Immature natural killer cell (primary cell): ENCODE results near the gene C1QTNF2. TPM values are rescaled to one million over a fixed set of nuclear protein-coding genes. Genes with fewer than 3 reads are reported as not detected.

ENCODE experiments used
- DNase-seq, 3 donors: peaks; one replicate each; pipeline ENCODE4 v3.0.0; 2022; ENCODE audit warnings: mixed read lengths in 1 of 3
- H3K27ac Mint-ChIP-seq, 6 donors: one replicate each; pipeline ENCODE4 v1.8.0; 2020; ENCODE audit warnings: mixed read lengths in 6 of 6, mild to moderate bottlenecking in 5 of 6, inconsistent platforms in 4 of 6, moderate library complexity in 3 of 6
- H3K27me3 Mint-ChIP-seq, 3 donors: one replicate each; pipeline ENCODE4 v1.8.0; 2020 to 2021; ENCODE audit warnings: low read depth in 3 of 3, mild to moderate bottlenecking in 3 of 3, mixed read lengths in 3 of 3, moderate library complexity in 3 of 3, inconsistent platforms in 1 of 3
- H3K36me3 Mint-ChIP-seq, 3 donors: one replicate each; pipeline ENCODE4 v1.8.0; 2020; ENCODE audit warnings: mixed read lengths in 3 of 3, inconsistent platforms in 2 of 3, mild to moderate bottlenecking in 2 of 3
- H3K4me1 Mint-ChIP-seq, 2 donors: one replicate each; pipeline ENCODE4 v1.8.0; 2020; ENCODE audit warnings: inconsistent platforms in 2 of 2, mild to moderate bottlenecking in 2 of 2, mixed read lengths in 2 of 2, moderate library complexity in 1 of 2
- H3K4me3 Mint-ChIP-seq, 5 donors: one replicate each; pipeline ENCODE4 v1.8.0; 2020; ENCODE audit warnings: mild to moderate bottlenecking in 5 of 5, mixed read lengths in 5 of 5, inconsistent platforms in 3 of 5, moderate library complexity in 3 of 5
- H3K9me3 Mint-ChIP-seq, 6 donors: one replicate each; pipeline ENCODE4 v1.8.0; 2020; ENCODE audit warnings: mild to moderate bottlenecking in 6 of 6, mixed read lengths in 6 of 6, inconsistent platforms in 4 of 6, moderate library complexity in 3 of 6
- polyA plus RNA-seq, 3 donors: library from polyadenylated mRNA; unstranded; fragments of 300-500 nt; fragmentation: Illumina TruSeq; gene quantifications; one replicate each; pipeline ENCODE4 v1.2.3, GENCODE V29; 2021

C1QTNF2 gene
- polyA plus RNA-seq, 3 donors from 2014 or later = not detected

DNA sequence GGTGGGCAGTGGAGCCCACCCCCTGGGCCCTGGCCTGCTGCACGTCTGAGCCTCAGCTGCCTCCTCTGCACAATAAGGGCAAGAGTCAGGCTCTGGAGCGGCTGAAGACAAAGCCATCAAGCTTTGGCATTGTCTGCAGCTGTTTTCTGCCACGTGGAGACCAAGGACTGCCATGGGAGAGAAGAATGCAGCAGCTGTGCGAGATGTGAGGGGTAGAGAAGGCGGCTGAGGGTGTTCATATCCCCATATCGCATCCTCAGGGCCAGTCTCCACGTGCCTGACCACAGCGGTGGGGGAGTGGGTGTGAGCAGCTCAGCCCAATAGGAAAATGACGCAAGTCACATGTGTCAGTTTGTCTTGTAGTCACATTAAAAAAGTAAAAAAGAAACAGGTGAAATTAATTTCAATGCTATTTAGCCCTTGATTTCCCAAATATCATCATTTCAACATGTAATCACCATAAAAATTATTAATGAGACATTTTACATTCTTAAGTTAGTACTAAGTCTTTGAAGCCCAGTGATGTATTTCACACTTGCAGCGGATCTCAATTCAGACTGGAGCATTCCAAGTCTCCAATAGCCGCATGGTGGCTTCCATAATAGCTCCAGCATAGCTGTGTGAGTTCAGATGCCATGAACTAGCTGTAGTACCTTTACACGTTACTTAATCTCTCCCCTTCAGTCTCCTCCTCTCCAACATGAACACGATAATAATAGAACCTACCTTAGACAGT is 6.6 kb downstream of the C1QTNF2 start:
- Mint-ChIP-seq H3K27ac (no peak overlapping the region), H3K27me3 (peaks cover 1 to 10% (median 3%) of the 10 kb centered on the region in 3 donors), H3K4me1 (no peaks in the 10 kb centered on the region), H3K9me3 (no peaks in the 10 kb centered on the region), H3K4me3 (no peak overlapping the region), H3K36me3 (peaks cover 0 to 3% (median 0%) of the 10 kb centered on the region in 3 donors)
- DNase-seq = no peak

- no peak for DNase-seq
- no peak overlapping the region for H3K27ac Mint-ChIP-seq
- peaks cover 0 to 7% (median 1%) of the 10 kb centered on the region in 3 donors for H3K27me3 Mint-ChIP-seq
- H3K36me3 Mint-ChIP-seq = no peaks in the 10 kb centered on the region
- H3K4me1 Mint-ChIP-seq = no peaks in the 10 kb centered on the region
- no peaks in the 10 kb centered on the region for H3K9me3 Mint-ChIP-seq
- H3K4me3 Mint-ChIP-seq = no peak overlapping the region
Observed at GRCh38 chr5:160363211-160363610, 7.2 kb downstream of the C1QTNF2 start.

DNA sequence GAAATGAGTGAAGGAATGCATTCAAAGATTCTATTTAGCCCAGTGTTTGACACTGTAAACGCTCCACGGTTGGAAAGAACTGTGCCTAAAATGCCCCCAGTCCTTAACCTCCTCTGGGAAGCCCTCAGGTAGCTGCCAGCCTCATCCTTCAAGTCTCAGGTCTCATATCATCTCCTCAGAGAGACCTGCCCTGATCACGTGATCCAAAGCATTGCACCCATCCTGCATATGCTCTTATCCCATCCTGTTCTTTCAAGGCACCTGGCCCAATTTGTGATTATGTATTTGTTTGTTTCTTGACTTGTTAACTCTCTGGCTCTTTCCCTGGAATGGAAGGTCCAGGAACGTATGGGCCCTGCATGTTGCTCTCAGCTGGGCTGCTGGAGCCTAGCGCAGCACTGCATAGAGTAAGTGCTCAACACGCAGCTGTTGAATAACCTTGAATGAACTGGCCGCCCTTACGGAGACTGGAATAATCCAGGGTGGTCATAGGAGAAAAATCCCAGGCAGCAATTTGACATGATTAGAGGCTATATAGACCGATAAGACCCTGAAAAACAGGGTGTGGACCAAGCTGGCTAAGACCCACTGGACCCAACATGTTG is 8.7 kb downstream of the C1QTNF2 start:
- Mint-ChIP-seq H3K9me3 (no peaks in the 10 kb centered on the region), H3K36me3 (no peaks in the 10 kb centered on the region), H3K4me3 (no peak overlapping the region), H3K27me3 (peaks cover 0 to 2% (median 1%) of the 10 kb centered on the region in 3 donors), H3K4me1 (no peaks in the 10 kb centered on the region), H3K27ac (no peak overlapping the region)
- no peak for DNase-seq

DNA sequence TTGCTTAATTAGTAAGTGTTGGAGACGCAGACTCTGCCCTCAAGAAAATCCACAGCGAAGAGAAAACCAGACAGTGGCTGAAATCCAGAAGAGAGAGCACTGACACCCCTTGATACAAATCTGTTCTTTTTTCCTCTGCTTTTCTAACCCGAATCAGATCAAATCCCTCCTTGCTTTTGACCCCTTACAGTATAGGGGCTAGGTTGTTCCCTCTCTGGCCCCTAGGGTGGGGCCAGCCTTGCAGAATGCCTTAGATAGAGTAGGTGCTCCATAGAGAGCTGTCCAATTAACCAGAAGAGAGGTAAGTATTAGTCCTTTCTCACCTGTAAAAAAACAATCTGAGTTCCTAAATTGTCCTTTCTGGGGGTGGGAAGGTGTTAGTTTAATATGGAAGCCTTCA is 10.1 kb downstream of the C1QTNF2 start:
- Mint-ChIP-seq H3K27ac (no peak overlapping the region), H3K4me1 (no peaks in the 10 kb centered on the region), H3K36me3 (no peaks in the 10 kb centered on the region), H3K4me3 (no peak overlapping the region), H3K27me3 (peaks cover 0 to 2% (median 2%) of the 10 kb centered on the region in 3 donors), H3K9me3 (no peaks in the 10 kb centered on the region)
- no peak for DNase-seq

DNA sequence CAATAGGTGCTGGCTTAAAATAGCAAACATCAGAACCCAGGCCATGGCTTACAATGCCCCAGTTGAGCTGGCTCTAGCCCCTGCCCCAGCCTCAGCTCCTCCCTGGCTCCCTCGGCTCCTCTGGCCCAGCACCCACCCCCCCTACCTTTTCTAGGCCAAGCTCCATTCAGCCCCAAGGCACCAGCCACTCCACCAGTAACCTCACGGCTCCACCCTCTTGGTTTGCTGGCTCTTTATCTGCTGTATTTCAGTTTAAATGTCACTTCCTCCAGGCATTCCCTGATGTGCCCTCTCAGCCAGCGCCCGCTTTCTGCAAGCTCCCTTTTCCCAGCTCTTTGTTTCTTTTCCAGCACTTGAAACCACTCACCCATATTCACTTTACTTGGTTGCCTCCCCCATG is 10.6 kb downstream of the C1QTNF2 start:
- H3K4me1 Mint-ChIP-seq = no peaks in the 10 kb centered on the region
- H3K27ac Mint-ChIP-seq = no peak overlapping the region
- no peak for DNase-seq
- no peak overlapping the region for H3K4me3 Mint-ChIP-seq
- H3K27me3 Mint-ChIP-seq = peaks cover 0 to 4% (median 3%) of the 10 kb centered on the region in 3 donors
- H3K36me3 Mint-ChIP-seq = no peaks in the 10 kb centered on the region
- no peaks in the 10 kb centered on the region for H3K9me3 Mint-ChIP-seq

DNA sequence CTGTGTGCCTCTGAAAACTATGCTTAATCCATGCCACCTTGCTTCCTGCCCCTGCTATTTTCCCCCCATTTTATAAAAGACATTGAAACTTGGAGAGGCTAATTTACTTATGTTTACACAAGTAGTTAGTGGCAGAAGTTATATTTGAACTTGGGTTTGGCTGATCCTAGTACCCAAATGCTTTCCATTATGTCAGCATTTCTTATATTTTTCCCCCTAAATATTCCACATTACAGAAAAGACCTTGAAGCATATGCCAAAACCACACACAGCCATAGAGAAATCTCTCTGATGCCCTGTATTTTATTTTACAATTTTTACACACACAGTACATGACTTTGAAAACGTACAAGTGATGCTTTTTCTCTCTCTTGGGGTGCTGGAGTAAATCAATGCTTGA is 11.2 kb downstream of the C1QTNF2 start:
- DNase-seq = no peak
- Mint-ChIP-seq H3K36me3 (no peaks in the 10 kb centered on the region), H3K27ac (no peak overlapping the region), H3K27me3 (peaks cover 0 to 4% (median 3%) of the 10 kb centered on the region in 3 donors), H3K4me3 (no peak overlapping the region), H3K9me3 (no peaks in the 10 kb centered on the region), H3K4me1 (no peaks in the 10 kb centered on the region)

DNA sequence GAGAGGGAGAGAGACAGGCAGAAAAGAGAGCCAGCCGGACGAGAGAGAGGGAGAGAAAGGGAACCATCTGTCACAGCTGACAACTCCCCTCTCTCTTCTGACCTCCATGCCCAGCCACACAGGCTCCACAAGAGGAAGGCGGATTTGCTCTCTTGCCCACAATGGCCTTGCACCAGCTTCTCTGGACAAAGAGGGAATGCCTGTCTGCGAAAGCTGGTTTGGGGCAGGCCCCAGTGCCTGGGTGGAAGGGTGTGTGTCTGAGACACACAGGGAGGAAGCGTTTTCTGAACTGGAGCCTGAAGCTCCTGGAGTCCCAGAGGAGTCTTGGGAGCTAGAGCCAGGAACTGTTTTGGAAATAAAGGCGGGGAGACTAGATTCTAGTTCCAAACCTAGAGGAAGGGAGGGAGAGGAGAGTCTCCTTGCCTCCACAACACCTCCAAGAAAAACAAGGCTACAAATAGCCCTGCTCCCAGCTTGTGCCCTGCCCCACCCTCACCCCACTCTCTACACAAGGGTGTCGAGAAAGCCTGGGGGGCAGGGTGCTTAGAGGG is 12.5 kb downstream of the C1QTNF2 start:
- Mint-ChIP-seq H3K4me3 (no peak overlapping the region), H3K27ac (no peak overlapping the region), H3K36me3 (no peaks in the 10 kb centered on the region), H3K4me1 (no peaks in the 10 kb centered on the region), H3K27me3 (peaks cover 0 to 4% (median 3%) of the 10 kb centered on the region in 3 donors), H3K9me3 (no peaks in the 10 kb centered on the region)
- DNase-seq = no peak

DNA sequence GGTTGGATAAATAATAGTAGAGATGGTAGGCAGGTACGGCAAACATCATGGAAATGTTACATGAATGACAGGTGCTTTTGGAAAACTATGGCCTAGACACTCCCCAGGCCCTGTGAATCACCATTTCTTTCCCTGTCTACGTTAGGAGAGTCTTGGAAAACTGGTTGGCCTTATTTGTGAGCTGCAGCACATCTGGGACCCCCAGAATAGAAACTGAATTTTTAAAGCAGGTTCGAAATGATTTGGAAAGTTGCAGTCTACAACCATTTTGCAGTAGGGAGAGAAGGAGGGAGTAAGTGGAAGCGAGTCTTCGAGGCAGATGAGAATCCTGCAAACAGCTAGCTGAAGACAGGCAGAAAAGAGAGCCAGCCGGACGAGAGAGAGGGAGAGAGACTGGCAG is 13.0 kb downstream of the C1QTNF2 start:
- H3K9me3 Mint-ChIP-seq = no peaks in the 10 kb centered on the region
- peaks cover 0 to 4% (median 3%) of the 10 kb centered on the region in 3 donors for H3K27me3 Mint-ChIP-seq
- H3K4me3 Mint-ChIP-seq = peak overlapping the region in 1 of 5 donors; percentile 9
- DNase-seq = no peak
- no peaks in the 10 kb centered on the region for H3K36me3 Mint-ChIP-seq
- no peaks in the 10 kb centered on the region for H3K4me1 Mint-ChIP-seq
- no peak overlapping the region for H3K27ac Mint-ChIP-seq

DNA sequence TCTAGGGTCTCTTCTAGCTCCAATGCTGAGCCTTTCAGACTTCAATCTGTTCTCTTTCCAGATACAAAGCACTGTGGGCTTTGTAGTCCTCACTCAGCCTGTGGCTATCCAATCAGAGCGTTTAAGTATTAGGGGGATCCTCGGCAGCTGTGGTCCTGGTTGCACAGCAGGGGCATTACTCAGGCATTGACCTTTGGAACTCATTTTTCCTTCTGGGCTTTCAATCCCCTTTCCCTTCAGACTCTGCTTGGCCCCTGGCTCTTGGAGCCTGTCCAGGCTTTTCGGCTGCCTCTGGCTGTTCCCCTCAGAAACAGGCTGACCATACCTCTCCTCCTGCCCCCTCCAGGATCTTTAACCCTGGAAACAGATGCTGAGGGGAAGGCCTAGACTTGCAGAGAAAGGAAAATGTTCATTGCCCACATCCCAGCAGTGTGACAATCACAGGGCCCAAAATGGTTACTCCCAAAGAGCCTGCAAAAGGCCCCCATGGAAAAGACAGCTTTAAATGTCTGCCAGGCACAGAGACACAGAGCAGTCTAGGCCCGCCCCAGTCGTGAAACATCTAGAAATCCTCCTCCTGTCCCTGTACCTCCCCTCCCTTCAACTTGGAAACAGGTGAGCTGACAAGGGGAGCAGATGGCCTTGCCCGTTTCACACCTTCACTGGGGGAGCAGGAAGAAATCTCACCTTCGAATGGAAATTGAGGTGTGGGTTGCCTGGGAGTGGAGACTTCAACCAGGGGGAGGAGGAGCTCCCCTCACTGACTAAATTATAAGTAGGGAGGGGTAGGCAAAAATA is 13.7 kb downstream of the C1QTNF2 start:
- DNase-seq = no peak
- Mint-ChIP-seq H3K27me3 (peaks cover 0 to 4% (median 3%) of the 10 kb centered on the region in 3 donors), H3K4me1 (no peaks in the 10 kb centered on the region), H3K36me3 (no peaks in the 10 kb centered on the region), H3K4me3 (no peak overlapping the region), H3K27ac (peak overlapping the region in 1 of 6 donors; percentile 49), H3K9me3 (no peaks in the 10 kb centered on the region)

GRCh38 chr5:160354666-160355065 is 15.8 kb downstream of the C1QTNF2 start:
- H3K4me1 Mint-ChIP-seq = no peaks in the 10 kb centered on the region

GRCh38 chr5:160353379-160353778 is 17.0 kb downstream of the C1QTNF2 start:
- Mint-ChIP-seq H3K27me3 (peaks cover 0 to 3% (median 2%) of the 10 kb centered on the region in 3 donors), H3K4me3 (no peak overlapping the region), H3K9me3 (no peaks in the 10 kb centered on the region), H3K27ac (no peak overlapping the region), H3K36me3 (no peaks in the 10 kb centered on the region), H3K4me1 (no peaks in the 10 kb centered on the region)
- no peak for DNase-seq

More at GRCh38 chr5:160354666-160355065, 15.8 kb downstream of the C1QTNF2 start:
- no peaks in the 10 kb centered on the region for H3K36me3 Mint-ChIP-seq
- H3K9me3 Mint-ChIP-seq = no peaks in the 10 kb centered on the region
- no peak overlapping the region for H3K4me3 Mint-ChIP-seq
- H3K27ac Mint-ChIP-seq = no peak overlapping the region
- no peak for DNase-seq
- H3K27me3 Mint-ChIP-seq = peaks cover 0 to 3% (median 2%) of the 10 kb centered on the region in 3 donors

- Mint-ChIP-seq H3K9me3 (no peaks in the 10 kb centered on the region), H3K27ac (no peak overlapping the region), H3K4me3 (no peak overlapping the region), H3K36me3 (no peaks in the 10 kb centered on the region), H3K27me3 (peaks cover 0 to 5% (median 3%) of the 10 kb centered on the region in 3 donors), H3K4me1 (no peaks in the 10 kb centered on the region)
- no peak for DNase-seq
Observed at GRCh38 chr5:160352308-160352707, 18.1 kb downstream of the C1QTNF2 start.

- DNase-seq = no peak
- Mint-ChIP-seq H3K27ac (no peak overlapping the region), H3K9me3 (no peaks in the 10 kb centered on the region), H3K4me3 (no peak overlapping the region), H3K4me1 (no peaks in the 10 kb centered on the region), H3K27me3 (peaks cover 0 to 3% (median 0%) of the 10 kb centered on the region in 3 donors), H3K36me3 (no peaks in the 10 kb centered on the region)
Observed at GRCh38 chr5:160349935-160350303, 20.5 kb downstream of the C1QTNF2 start.
